ENCODE measurements around the gene SPEN.

Gene SPEN

GRCh38 chr1:15958793-15959192 is 111.3 kb downstream of the SPEN start:
- H3K4me3 ChIP-seq (ENCODE audit: low read length) = no peak overlapping the region
- peak; percentile 5 for TF ChIP-seq CTCF (conservative IDR thresholded peaks at IDR 0.05; ENCODE audit: low read depth, low read length)
- no peak for DNase-seq (ENCODE audit: low read depth)

GRCh38 chr1:15959424-15959823 is 111.9 kb downstream of the SPEN start:
- no peak for TF ChIP-seq CTCF (conservative IDR thresholded peaks at IDR 0.05; ENCODE audit: low read depth, low read length)
- H3K4me3 ChIP-seq (ENCODE audit: low read length) = no peak overlapping the region
- DNase-seq (ENCODE audit: low read depth) = no peak

- no peak overlapping the region for H3K4me3 ChIP-seq (ENCODE audit: low read length)
- no peak for TF ChIP-seq CTCF (conservative IDR thresholded peaks at IDR 0.05; ENCODE audit: low read depth, low read length)
- DNase-seq (ENCODE audit: low read depth) = no peak
Observed at GRCh38 chr1:15959827-15960446, 112.4 kb downstream of the SPEN start.

GRCh38 chr1:15960808-15961207 is 113.3 kb downstream of the SPEN start:
- TF ChIP-seq CTCF (conservative IDR thresholded peaks at IDR 0.05; ENCODE audit: low read depth, low read length) = no peak
- no peak for DNase-seq (ENCODE audit: low read depth)
- H3K4me3 ChIP-seq (ENCODE audit: low read length) = no peak overlapping the region

GRCh38 chr1:15961492-15961891 is 114.0 kb downstream of the SPEN start:
- no peak for DNase-seq (ENCODE audit: low read depth)
- H3K4me3 ChIP-seq (ENCODE audit: low read length) = no peak overlapping the region
- TF ChIP-seq CTCF (conservative IDR thresholded peaks at IDR 0.05; ENCODE audit: low read depth, low read length) = no peak

- TF ChIP-seq CTCF (conservative IDR thresholded peaks at IDR 0.05; ENCODE audit: low read depth, low read length) = no peak
- no peak for DNase-seq (ENCODE audit: low read depth)
- H3K4me3 ChIP-seq (ENCODE audit: low read length) = no peak overlapping the region
Observed at GRCh38 chr1:15962176-15962575, 114.7 kb downstream of the SPEN start.

- DNase-seq (ENCODE audit: low read depth) = no peak
- H3K4me3 ChIP-seq (ENCODE audit: low read length) = no peak overlapping the region
- no peak for TF ChIP-seq CTCF (conservative IDR thresholded peaks at IDR 0.05; ENCODE audit: low read depth, low read length)
Observed at GRCh38 chr1:15962671-15963362, 115.3 kb downstream of the SPEN start.

Measured in retinal pigment epithelial cell (primary cell).